Measurements from ENCODE around the gene PTPN7. TPM values are rescaled to one million over a fixed set of nuclear protein-coding genes. Genes with fewer than 3 reads are reported as not detected.

The PTPN7 gene
- total RNA-seq, 1 donor from 2014 or later = 1.3 TPM

- H3K27ac Mint-ChIP-seq (ENCODE audit: unreplicated experiment) = no peak overlapping the region
- peak; percentile 93 for DNase-seq (ENCODE audit: low spot score)
- no peak overlapping the region for H3K4me3 Mint-ChIP-seq (ENCODE audit: unreplicated experiment)
- peaks cover 2% of the 10 kb centered on the region for H3K4me1 Mint-ChIP-seq (ENCODE audit: unreplicated experiment)
- H3K9me3 Mint-ChIP-seq (ENCODE audit: unreplicated experiment) = no peaks in the 10 kb centered on the region
- H3K27me3 Mint-ChIP-seq (ENCODE audit: unreplicated experiment) = peaks cover 21% of the 10 kb centered on the region
- peak; percentile 77 for TF ChIP-seq CTCF (IDR thresholded peaks at IDR 0.05; ENCODE audit: unreplicated experiment)
- no peaks in the 10 kb centered on the region for H3K36me3 Mint-ChIP-seq (ENCODE audit: low read depth, unreplicated experiment)
Observed at GRCh38 chr1:202189001-202189790, 28.8 kb upstream of the PTPN7 start.

- Mint-ChIP-seq H3K36me3 (ENCODE audit: low read depth, unreplicated experiment) (no peaks in the 10 kb centered on the region), H3K27me3 (ENCODE audit: unreplicated experiment) (peaks cover 20% of the 10 kb centered on the region), H3K9me3 (ENCODE audit: unreplicated experiment) (no peaks in the 10 kb centered on the region), H3K4me1 (ENCODE audit: unreplicated experiment) (no peaks in the 10 kb centered on the region), H3K4me3 (ENCODE audit: unreplicated experiment) (no peak overlapping the region), H3K27ac (ENCODE audit: unreplicated experiment) (no peak overlapping the region)
- DNase-seq (ENCODE audit: low spot score) = no peak
- TF ChIP-seq CTCF (IDR thresholded peaks at IDR 0.05; ENCODE audit: unreplicated experiment) = no peak
Observed at GRCh38 chr1:202187697-202188407, 27.4 kb upstream of the PTPN7 start.

GRCh38 chr1:202187041-202187671 lies 26.8 kb upstream of the PTPN7 start:
- H3K4me1 Mint-ChIP-seq (ENCODE audit: unreplicated experiment) = no peaks in the 10 kb centered on the region
- DNase-seq (ENCODE audit: low spot score) = no peak
- no peak overlapping the region for H3K27ac Mint-ChIP-seq (ENCODE audit: unreplicated experiment)
- no peak for TF ChIP-seq CTCF (IDR thresholded peaks at IDR 0.05; ENCODE audit: unreplicated experiment)
- H3K27me3 Mint-ChIP-seq (ENCODE audit: unreplicated experiment) = peaks cover 22% of the 10 kb centered on the region
- no peaks in the 10 kb centered on the region for H3K9me3 Mint-ChIP-seq (ENCODE audit: unreplicated experiment)
- no peak overlapping the region for H3K4me3 Mint-ChIP-seq (ENCODE audit: unreplicated experiment)
- no peaks in the 10 kb centered on the region for H3K36me3 Mint-ChIP-seq (ENCODE audit: low read depth, unreplicated experiment)

- no peak for DNase-seq (ENCODE audit: low spot score)
Observed at GRCh38 chr1:202186327-202186726, 25.9 kb upstream of the PTPN7 start.

More at GRCh38 chr1:202186327-202186726, 25.9 kb upstream of the PTPN7 start:
- no peaks in the 10 kb centered on the region for H3K36me3 Mint-ChIP-seq (ENCODE audit: low read depth, unreplicated experiment)
- no peaks in the 10 kb centered on the region for H3K9me3 Mint-ChIP-seq (ENCODE audit: unreplicated experiment)
- no peak overlapping the region for H3K27ac Mint-ChIP-seq (ENCODE audit: unreplicated experiment)
- TF ChIP-seq CTCF (IDR thresholded peaks at IDR 0.05; ENCODE audit: unreplicated experiment) = no peak
- H3K27me3 Mint-ChIP-seq (ENCODE audit: unreplicated experiment) = peaks cover 22% of the 10 kb centered on the region
- H3K4me3 Mint-ChIP-seq (ENCODE audit: unreplicated experiment) = no peak overlapping the region
- H3K4me1 Mint-ChIP-seq (ENCODE audit: unreplicated experiment) = no peaks in the 10 kb centered on the region
